ENCODE data around the gene LMAN2L.
"Not testable (repeated sequence)": the region's sequence is repeated elsewhere in the genome, so short reads cannot be mapped to it uniquely, and the experiment has no call there.

LMAN2L gene

DNA sequence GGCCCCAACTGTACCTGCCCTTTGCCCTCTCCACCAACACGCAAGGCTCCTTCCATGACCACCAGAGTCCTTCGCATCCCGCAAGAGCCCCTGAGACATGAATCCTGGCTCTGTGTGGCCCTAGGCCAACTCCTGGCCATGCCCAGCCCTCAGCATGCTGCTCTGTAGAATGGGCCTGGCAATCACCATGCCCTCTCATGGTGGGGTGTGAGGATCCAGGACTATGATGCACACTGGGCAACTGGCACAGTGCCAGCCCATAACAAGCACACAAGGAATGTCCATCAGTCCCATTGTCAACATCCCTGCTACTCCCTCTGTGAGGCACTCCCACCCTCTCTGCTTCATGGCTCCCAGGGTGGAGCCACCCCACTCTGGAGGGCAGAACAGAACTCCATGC, 52.6 kb downstream of the LMAN2L start:
- no peak for DNase-seq

DNA sequence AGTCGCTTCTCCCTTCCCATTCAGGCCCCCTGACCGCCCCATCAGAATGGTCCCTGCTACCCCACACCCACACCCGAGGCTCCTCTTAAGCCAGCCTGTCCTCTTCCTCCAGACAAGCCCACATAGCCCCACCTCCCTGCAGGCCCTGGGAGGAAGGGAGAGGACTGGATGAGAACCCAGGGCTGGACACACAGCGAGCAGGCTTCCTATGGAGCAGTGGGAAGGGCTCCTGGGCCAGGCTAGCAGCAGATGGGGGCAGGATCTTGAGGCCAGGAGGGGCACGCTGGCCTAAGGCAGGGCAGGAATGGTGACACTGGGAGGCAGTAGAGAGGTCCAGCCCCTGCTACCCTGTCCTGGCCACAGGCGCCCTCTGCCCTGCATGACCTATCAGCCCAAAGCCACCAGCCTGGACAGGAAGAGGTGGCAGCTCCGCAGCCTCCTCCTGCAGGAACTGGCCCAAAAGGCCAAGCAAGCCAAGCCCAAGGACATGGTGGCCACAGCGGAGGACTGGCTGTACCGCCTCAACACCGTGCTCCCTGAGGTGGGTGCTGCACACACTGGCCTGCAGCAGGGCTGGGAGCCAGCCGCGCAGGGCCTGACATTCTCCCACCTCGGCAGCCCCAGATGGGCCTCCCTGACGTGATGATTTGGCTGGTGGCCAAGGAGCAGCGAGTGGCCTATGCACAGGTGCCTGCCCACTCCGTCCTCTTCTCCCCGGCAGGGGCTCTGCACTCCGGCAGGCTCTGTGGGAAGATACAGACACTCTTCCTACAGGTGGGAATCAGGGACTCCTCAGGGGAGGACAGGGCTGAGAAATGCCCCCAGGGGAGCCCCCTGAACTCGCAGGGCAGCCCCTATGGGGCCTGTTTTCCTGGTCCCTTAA, 54.0 kb downstream of the LMAN2L start:
- no peak for DNase-seq

DNA sequence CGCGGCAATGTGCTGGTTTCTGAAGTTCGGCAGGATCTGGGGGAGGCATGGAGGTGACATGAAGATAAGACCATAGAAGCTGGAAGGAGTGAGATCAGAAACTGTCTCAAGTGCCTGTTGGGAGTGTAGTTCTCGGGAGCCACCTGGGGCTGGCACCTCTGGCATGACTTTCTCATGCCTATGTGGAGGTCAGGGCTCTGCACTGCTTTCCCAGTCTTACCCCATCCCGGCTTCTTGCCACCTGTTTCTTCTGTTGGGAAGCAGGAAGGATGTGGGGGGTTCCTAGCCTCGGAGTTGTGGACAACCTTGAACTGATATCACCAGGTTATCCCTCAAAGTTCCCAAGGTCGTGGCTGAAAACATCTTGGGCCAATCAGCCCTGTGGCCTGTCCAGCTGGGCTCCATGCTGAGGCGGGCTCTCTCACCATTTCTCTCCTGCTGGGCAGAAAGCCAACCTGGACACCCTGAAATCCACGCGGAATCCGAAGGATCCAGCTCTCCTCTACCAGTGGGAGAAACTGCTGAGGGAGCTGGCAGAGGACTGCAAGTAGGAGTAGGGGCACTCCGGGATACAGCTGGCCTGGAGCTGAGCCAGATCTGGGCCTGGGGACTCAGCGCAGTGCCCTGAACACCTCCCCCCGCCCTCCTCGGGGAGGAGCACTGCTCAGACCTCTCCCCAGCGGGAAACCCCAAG, 54.8 kb downstream of the LMAN2L start:
- no peak for DNase-seq

- no peak for DNase-seq
Measured at GRCh38 chr2:96683972-96684820, 55.7 kb downstream of the LMAN2L start.

DNA sequence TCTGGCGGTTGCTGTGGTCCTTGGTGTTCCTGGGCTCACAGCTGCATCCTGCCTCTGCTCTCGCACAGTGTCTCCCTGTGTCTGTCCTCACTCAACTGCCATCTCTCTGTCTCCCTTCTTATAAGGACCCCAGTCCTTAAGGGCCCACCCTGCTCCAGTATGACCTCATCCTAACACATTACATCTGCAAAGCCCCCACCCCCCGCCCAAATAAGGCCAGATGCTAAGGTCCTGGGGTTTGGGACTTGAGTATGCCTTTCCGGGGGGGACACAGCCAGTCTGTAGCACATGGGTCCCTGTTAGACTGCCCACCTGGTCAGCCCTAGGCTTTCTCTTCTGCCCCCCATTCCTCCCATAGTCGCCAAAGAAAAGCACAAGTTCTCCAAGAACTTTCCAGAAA, 56.6 kb downstream of the LMAN2L start:
- DNase-seq = no peak

- DNase-seq = no peak
Measured at GRCh38 chr2:96681540-96681939, 58.3 kb downstream of the LMAN2L start.

DNA sequence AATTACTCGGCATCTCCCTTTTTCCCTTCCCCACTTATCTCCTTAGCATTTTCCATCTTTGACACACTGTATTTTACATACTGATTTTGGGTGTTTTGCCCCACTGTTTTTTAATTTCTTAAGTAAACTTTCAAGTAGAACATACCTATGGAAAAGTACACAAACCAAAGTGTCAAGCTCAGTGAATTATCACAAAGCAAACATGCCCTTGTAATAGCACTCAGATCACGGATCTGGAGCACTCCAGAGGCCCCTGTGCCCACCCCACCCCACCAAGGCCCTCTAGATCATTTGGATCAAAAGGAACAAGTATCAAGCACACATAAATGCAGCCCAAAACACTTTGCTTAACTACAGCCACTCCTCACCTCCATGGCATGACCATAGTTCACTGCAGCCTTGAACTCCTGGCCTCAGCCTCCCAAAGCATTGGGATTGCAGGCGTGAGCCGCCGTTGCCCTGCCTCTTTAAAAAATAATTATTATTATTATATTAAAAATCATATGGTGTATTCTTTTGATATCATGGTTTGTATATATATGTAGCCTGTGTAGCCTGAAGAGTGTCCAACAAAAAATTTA, 59.2 kb downstream of the LMAN2L start:
- DNase-seq = no peak

DNA sequence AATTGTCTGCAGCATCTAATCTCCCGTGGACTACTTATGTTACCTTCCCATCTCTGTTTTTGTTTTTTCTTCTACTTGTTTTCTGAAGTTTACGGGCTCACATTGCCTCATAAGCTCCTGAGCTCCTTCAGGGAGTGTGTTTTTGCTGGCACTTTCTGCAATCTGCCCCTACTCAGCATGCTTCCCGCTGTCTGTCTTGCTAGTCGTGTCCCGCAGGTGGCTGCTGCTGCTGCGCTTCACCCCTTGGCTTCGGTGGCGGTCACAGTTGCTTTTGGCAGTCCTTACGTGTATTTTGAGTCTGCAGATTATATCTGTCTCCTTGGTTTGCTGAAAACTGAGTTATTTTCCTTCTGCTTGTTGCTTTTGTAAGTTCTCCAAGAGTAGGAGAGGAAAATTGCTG, 60.0 kb downstream of the LMAN2L start:
- DNase-seq = no peak

- no peak for DNase-seq
Measured at GRCh38 chr2:96669539-96670215, 70.2 kb downstream of the LMAN2L start.

DNA sequence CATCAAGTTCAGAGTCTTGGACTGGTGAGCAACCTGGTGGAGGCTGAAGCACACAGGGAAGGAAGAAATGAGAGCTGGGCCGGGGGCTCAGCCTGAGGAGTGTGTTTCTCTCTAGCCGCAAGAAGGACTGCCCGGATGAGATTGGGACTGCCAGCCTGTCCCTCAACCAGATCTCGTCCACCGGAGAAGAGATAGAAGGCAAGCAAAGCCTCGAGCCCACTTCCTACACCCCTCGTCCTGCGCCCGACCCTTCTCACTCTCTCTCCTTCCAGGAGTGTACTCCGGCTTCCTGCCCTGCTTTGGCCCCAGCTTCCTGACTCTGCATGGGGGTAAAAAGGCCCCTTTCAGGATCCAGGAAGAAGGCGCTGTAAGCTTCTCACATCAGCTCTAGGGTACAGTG, 71.1 kb downstream of the LMAN2L start:
- no peak for DNase-seq

- not testable (repeated sequence) for DNase-seq
Measured at GRCh38 chr2:96665717-96666116, 74.1 kb downstream of the LMAN2L start.

GRCh38 chr2:96665083-96665569, 74.7 kb downstream of the LMAN2L start:
- DNase-seq = no peak

GRCh38 chr2:96664366-96664925, 75.4 kb downstream of the LMAN2L start:
- DNase-seq = no peak

DNA sequence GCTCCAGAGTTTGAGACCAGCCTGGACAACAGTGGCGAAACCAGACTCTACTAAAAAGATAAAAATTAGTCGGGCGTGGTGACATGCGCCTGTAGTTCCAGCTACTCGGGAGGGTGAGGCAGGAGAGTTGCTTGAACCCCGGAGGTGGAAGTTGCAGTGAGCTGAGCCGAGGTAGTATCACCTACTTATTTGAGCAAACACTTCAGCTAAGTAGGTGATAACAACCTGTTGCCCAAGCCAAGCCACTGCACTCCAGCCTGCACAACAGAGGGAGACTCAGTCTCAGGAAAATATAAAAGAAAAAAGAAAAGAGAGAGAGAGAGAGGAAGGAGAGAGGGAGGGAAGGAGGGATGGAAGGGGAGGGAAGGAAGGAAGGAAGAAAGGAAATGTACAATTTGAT, 76.0 kb downstream of the LMAN2L start:
- no peak for DNase-seq

DNA sequence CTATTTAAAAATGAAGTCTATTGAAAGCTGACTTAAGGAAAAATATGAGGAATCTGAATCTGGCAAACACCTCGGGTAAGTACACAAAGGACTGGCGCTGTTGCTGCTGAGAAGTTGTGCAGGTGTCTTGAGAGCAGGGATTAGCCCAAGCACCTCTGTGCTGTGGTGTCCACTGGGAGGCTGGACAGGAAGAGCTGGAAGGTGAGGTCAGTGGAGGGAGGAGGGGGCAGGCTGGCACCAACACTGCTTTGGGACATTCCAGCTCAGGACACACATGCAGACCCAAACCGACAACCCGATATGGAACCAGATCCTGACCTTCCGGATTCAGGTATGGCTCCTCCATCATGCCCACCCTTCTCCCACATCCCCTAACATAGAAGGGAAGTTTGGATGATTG, 76.7 kb downstream of the LMAN2L start:
- no peak for DNase-seq

- no peak for DNase-seq
Measured at GRCh38 chr2:96662360-96662759, 77.5 kb downstream of the LMAN2L start.

GRCh38 chr2:96661324-96661723, 78.5 kb downstream of the LMAN2L start:
- no peak for DNase-seq

DNA sequence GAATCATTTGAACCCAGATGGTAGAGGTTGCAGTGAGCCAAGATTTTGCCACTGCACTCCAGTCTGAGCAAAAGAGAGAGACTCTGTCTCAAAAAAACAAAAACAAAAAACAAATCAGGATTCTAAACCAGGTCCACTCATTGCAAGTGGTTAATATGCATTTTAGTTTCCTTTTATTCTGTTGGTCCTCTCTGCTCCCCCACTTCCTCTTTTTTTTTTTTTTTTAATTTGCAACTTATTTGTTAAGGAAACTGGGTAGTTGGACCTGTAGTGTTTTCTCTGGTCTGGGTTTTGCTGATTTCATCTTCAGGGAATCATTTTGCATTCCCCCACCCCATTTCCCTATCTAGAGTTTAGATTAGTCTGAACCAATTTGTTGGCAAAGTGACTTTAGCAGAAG, 83.3 kb downstream of the LMAN2L start:
- DNase-seq = no peak

Data from NCI-H1048 (cell line).